ENCODE data around the gene PPP1R1B.

The PPP1R1B gene

DNA sequence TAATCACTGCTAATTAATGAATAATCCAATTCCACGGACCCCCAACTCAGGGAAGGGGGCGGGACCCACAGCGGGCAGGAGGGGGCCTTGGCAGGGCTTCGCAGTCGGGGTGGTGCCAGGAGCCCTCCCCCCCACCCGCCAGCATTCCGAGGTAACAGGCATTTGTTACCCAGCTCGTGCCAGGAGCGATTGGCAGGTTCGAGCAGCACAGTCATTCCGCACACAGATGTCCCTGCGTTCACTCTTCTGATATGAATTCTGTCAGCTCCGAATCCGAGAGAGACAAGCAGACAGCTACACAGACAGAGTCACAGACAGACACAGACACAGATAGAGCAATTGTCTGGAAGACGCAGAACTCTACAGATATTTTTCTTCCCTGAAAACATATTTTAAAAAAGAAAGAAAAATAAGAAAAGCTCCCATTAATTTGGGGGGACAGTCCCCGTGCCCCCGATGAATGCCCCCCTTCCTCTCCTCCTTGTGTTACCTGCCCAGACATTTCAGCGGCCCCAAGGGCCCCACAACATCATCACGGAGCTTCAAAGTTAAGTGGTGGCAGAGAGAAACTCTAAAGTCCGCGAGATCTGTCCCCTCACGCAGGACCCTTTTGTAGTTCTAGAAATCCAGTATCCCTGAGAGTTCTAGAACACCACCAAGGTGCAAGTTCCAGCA, 29.2 kb upstream of the PPP1R1B start:
- TF ChIP-seq, protein P1, sequence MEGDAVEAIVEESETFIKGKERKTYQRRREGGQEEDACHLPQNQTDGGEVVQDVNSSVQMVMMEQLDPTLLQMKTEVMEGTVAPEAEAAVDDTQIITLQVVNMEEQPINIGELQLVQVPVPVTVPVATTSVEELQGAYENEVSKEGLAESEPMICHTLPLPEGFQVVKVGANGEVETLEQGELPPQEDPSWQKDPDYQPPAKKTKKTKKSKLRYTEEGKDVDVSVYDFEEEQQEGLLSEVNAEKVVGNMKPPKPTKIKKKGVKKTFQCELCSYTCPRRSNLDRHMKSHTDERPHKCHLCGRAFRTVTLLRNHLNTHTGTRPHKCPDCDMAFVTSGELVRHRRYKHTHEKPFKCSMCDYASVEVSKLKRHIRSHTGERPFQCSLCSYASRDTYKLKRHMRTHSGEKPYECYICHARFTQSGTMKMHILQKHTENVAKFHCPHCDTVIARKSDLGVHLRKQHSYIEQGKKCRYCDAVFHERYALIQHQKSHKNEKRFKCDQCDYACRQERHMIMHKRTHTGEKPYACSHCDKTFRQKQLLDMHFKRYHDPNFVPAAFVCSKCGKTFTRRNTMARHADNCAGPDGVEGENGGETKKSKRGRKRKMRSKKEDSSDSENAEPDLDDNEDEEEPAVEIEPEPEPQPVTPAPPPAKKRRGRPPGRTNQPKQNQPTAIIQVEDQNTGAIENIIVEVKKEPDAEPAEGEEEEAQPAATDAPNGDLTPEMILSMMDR (IDR thresholded peaks at IDR 0.05; ENCODE audit: insufficient read depth, missing control alignments) = no peak
- FAIRE-seq = no peak
- DNase-seq (ENCODE audit: insufficient read length, low spot score) = no peak

DNA sequence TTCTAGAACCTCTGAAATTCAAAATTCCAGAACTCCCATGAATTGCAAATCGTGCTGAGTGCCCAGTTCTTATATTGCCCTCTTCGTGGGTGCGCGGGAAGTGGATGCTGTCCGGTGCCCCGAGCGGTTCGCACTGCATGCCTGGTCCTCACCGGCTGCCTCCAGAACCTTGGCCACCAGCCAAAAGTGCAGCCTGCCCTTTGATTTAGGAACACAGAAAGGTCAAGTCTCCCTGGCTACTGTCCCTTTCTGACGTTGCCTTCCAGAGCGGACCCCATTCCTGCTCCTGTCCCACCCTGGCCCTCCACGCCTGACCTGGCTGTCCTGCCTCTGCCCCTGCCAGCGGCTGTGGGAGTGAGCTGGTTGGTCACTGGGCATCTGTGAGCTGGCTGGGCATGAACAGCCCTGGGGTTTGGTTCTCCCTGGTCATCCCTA, 28.7 kb upstream of the PPP1R1B start:
- DNase-seq (ENCODE audit: insufficient read length, low spot score) (no peak), FAIRE-seq (no peak)
- TF ChIP-seq, protein P1 (IDR thresholded peaks at IDR 0.05; ENCODE audit: insufficient read depth, missing control alignments) = no peak

DNA sequence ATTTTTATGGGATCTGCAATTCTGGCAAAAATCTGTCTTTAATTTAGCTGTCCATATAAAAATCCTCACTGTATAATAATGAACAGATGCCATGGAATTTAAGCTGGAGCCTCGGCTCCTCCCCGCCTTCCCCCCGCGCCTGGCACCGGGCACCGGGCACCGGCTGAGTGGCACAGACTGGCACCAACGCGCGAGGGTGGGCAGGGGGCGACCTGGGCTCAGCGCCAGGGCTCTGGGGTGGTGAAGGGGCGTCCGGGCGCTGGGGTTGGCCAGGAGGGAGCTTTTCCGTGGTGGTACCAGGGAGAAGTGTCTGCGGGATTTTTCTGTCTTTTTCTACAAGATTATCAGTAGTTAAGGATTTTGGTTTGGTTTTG, 28.1 kb upstream of the PPP1R1B start:
- TF ChIP-seq, protein P1 (IDR thresholded peaks at IDR 0.05; ENCODE audit: insufficient read depth, missing control alignments) = no peak
- no peak for FAIRE-seq
- no peak for DNase-seq (ENCODE audit: insufficient read length, low spot score)

DNA sequence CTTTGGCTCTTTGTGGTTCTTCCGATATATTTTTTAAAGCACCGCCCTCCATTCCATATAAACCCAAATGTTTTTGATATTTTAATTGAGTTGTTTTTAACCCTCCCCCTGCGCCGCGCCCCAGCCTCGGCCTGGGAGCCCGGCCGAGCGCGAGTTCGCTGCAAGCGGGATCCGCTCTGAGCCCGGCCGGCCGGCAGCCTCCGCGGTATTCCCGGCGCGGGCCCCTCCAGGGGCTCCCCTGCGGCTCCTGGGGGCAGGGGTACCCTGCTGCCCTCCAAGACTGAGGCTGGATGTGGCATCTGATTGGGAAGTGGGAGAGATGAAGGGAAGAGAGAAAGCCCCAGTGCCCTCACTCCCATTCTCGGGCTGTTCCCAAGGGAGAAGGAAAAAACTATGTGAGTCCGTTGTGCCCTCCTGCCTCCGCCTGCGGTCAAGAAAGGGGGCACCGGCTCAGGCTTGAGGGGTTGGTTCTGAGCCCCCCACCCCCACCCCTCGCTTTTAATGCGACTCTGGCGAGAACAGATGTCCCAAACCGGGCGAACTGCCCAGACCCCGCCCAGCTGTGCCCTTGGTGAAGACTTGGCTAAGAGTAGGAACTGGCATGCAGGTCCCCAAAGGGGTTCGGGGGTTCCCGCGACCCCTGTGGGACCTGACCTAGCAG, 27.6 kb upstream of the PPP1R1B start:
- TF ChIP-seq, protein P1 (IDR thresholded peaks at IDR 0.05; ENCODE audit: insufficient read depth, missing control alignments) = no peak
- DNase-seq (ENCODE audit: insufficient read length, low spot score) (no peak), FAIRE-seq (no peak)

DNA sequence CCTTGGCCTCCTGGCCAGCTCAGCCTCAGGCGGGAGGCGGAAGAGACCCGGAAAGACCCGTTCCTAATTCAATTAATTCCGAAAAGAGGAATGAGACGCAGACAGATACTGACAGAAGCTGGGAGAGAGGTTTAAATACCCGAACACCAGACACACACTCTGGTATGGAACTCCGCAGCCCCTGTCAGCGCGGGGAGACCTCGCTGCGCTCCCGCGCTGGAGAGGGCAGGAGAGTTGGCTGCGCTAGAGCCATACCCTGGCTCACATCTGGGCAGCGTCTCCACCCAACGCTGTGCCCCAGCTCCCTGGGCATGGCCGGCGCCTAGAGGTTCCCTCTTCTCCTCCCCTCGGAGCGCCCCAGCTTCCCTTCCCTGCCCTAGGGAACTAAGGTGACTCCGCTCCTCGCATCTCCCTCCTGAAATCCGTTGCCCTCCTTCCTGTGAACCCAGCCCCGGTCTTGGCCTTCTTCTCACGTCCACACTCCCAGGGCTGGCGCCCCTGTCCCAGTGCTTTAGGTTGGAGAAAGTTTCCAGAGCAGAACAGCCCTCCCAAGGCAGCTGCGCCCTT, 27.0 kb upstream of the PPP1R1B start:
- TF ChIP-seq, protein P1 (IDR thresholded peaks at IDR 0.05; ENCODE audit: insufficient read depth, missing control alignments) = no peak
- FAIRE-seq (no peak), DNase-seq (ENCODE audit: insufficient read length, low spot score) (no peak)

DNA sequence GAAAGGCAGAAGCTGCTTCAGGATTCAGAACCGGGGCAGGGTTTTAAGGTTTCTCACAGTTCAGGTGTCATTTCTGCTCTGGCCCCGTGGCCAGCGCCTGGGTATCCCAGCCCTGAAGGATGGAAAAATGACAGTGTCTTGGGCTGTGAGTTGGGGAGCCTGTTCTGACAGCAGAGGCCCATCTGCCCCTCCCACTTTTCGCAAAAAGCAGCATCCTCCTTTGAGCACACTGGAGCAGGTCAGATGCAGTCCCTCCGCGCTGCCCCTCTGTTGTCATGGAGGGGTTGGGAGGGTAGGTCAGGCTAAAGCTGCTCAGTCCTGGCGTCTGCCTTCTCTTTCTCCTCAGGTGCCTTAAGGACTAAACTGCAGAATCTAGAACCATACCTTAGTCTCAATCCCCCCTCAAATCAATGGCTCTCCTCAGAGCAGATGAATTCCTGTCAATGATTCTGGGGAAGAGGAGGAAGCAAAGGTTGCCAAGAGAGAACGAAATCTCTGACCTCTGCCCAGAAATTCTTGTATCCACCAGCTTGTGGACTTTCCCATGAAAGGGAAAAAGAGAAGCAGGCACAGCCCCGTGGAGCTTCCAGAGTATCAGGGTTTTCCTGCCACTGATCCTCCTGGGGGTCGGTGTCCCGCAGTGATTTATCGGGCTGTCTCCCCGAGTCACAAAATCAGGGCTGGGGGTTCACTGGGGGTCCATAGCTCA, 26.3 kb upstream of the PPP1R1B start:
- TF ChIP-seq, protein P1 (IDR thresholded peaks at IDR 0.05; ENCODE audit: insufficient read depth, missing control alignments) = no peak
- DNase-seq (ENCODE audit: insufficient read length, low spot score) (no peak), FAIRE-seq (no peak)

Measured in D721Med (cell line).